Measurements from ENCODE around the gene CXCR1. TPM values are rescaled to one million over a fixed set of nuclear protein-coding genes. Genes with fewer than 3 reads are reported as not detected.
"Not testable (repeated sequence)": the region's sequence is repeated elsewhere in the genome, so short reads cannot be mapped to it uniquely, and the experiment has no call there.

Gene CXCR1
- total RNA-seq, 1 donor from 2014 or later: not detected

- H3K27me3 ChIP-seq (ENCODE audit: control insufficient read depth, insufficient read depth, low read length): peaks cover 19% of the 10 kb centered on the region
- DNase-seq (ENCODE audit: low read depth): no peak
- TF ChIP-seq CTCF (IDR thresholded peaks at IDR 0.05; ENCODE audit: insufficient read depth, low read length, poor library complexity, severe bottlenecking): no peak
- H3K4me3 ChIP-seq (ENCODE audit: low read depth, low read length): no peak overlapping the region
- no peaks in the 10 kb centered on the region for H3K36me3 ChIP-seq (ENCODE audit: control insufficient read depth, insufficient read depth, low read length)
Observed at GRCh38 chr2:218128781-218129457, 37.8 kb downstream of the CXCR1 start.

GRCh38 chr2:218127929-218128455 is 38.8 kb downstream of the CXCR1 start:
- peaks cover 16% of the 10 kb centered on the region for H3K27me3 ChIP-seq (ENCODE audit: control insufficient read depth, insufficient read depth, low read length)
- no peaks in the 10 kb centered on the region for H3K36me3 ChIP-seq (ENCODE audit: control insufficient read depth, insufficient read depth, low read length)
- TF ChIP-seq CTCF (IDR thresholded peaks at IDR 0.05; ENCODE audit: insufficient read depth, low read length, poor library complexity, severe bottlenecking): no peak
- DNase-seq (ENCODE audit: low read depth): no peak
- H3K4me3 ChIP-seq (ENCODE audit: low read depth, low read length): no peak overlapping the region

GRCh38 chr2:218125626-218126080 is 41.1 kb downstream of the CXCR1 start, which contains the start of gene CXCR2:
TSS of gene CXCR2 (plus strand) at chr2:218126028. CDS start at chr2:218134802, 8,774 bp downstream.
- no peak within 1 kb of the TSS for H3K4me3 ChIP-seq (ENCODE audit: low read depth, low read length)
- peaks cover 16% of the 10 kb centered on the region for H3K27me3 ChIP-seq (ENCODE audit: control insufficient read depth, insufficient read depth, low read length)
- DNase-seq (ENCODE audit: low read depth): no peak
- TF ChIP-seq CTCF (IDR thresholded peaks at IDR 0.05; ENCODE audit: insufficient read depth, low read length, poor library complexity, severe bottlenecking): no peak
- H3K36me3 ChIP-seq (ENCODE audit: control insufficient read depth, insufficient read depth, low read length): no peaks in the 10 kb centered on the region

GRCh38 chr2:218125095-218125494 is 41.7 kb downstream of the CXCR1 start:
- no peaks in the 10 kb centered on the region for H3K36me3 ChIP-seq (ENCODE audit: control insufficient read depth, insufficient read depth, low read length)
- DNase-seq (ENCODE audit: low read depth): no peak
- H3K4me3 ChIP-seq (ENCODE audit: low read depth, low read length): no peak overlapping the region
- no peak for TF ChIP-seq CTCF (IDR thresholded peaks at IDR 0.05; ENCODE audit: insufficient read depth, low read length, poor library complexity, severe bottlenecking)
- H3K27me3 ChIP-seq (ENCODE audit: control insufficient read depth, insufficient read depth, low read length): peaks cover 16% of the 10 kb centered on the region

- no peak for TF ChIP-seq CTCF (IDR thresholded peaks at IDR 0.05; ENCODE audit: insufficient read depth, low read length, poor library complexity, severe bottlenecking)
- Histone ChIP-seq H3K27me3 (ENCODE audit: control insufficient read depth, insufficient read depth, low read length) (peaks cover 14% of the 10 kb centered on the region), H3K36me3 (ENCODE audit: control insufficient read depth, insufficient read depth, low read length) (no peaks in the 10 kb centered on the region), H3K4me3 (ENCODE audit: low read depth, low read length) (no peak overlapping the region)
- DNase-seq (ENCODE audit: low read depth): no peak
Observed at GRCh38 chr2:218123986-218124385, 42.8 kb downstream of the CXCR1 start.

- not testable (repeated sequence) for H3K27me3 ChIP-seq (ENCODE audit: control insufficient read depth, insufficient read depth, low read length); H3K36me3 ChIP-seq (ENCODE audit: control insufficient read depth, insufficient read depth, low read length); H3K4me3 ChIP-seq (ENCODE audit: low read depth, low read length); DNase-seq (ENCODE audit: low read depth)
Observed at GRCh38 chr2:218122286-218122685, 44.5 kb downstream of the CXCR1 start.

- H3K4me3 ChIP-seq (ENCODE audit: low read depth, low read length); DNase-seq (ENCODE audit: low read depth); H3K36me3 ChIP-seq (ENCODE audit: control insufficient read depth, insufficient read depth, low read length); H3K27me3 ChIP-seq (ENCODE audit: control insufficient read depth, insufficient read depth, low read length): not testable (repeated sequence)
Observed at GRCh38 chr2:218121789-218122188, 45.0 kb downstream of the CXCR1 start.

All from kidney epithelial cell (primary cell).